OCI-LY1 (cell line): Measurements from ENCODE around the gene CCDC40.

ENCODE experiments used
- CTCF ChIP-seq: fragments of 200-600 bp; sonication (generic), shearing (Covaris generic); IDR thresholded peaks from 2 replicates; pipeline ENCODE4 v1.5.1; 2017; ENCODE audit warnings: mild to moderate bottlenecking, antibody characterized with exemption, low read length, moderate library complexity, mixed read lengths
- EZH2 ChIP-seq: fragments of 200-600 bp; sonication (generic), shearing (Covaris generic); IDR thresholded peaks from 2 replicates; pipeline ENCODE4 v1.8.0; 2017; ENCODE audit warnings: borderline replicate concordance, mixed run types, mild to moderate bottlenecking, antibody characterized with exemption, low read length, moderate library complexity, mixed read lengths

- no peak for TF ChIP-seq EZH2
- TF ChIP-seq CTCF = no peak
Observed at GRCh38 chr17:79990704-79991103, 45.7 kb upstream of the CCDC40 start.
